K562 (cell line): Measurements from ENCODE around the gene ENTREP1. TPM values are rescaled to one million over a fixed set of nuclear protein-coding genes. Genes with fewer than 3 reads are reported as not detected.

Source experiments
- ATAC-seq: fragments of 200-7000 bp; cut with Tn5 transposase; 3 replicates; pipeline ENCODE4 v1.9.1; 2020; ENCODE audit warnings: moderate library complexity
- BruUV-seq: library from RNA; stranded (reverse); fragments of 400-500 nt; replicated peaks from 2 replicates; lab custom pipeline; 2021; lab: Mats Ljungman, UMichigan
- CTCF ChIA-PET: fragments of 300-600 bp; formaldehyde crosslinking; extraction: SDS; loops from one replicate; lab custom pipeline; 2021; ENCODE audit warnings: low intra/inter-chr PET ratio; lab: Yijun Ruan, JAX
- POLR2A ChIA-PET: fragments of 300-600, 350-650 bp; sonication (Branson Sonifier 250); formaldehyde crosslinking; extraction: SDS; loops from one replicate; lab custom pipeline; 2021; ENCODE audit warnings: antibody characterized with exemption, inconsistent platforms; lab: Yijun Ruan, JAX
- DNase-seq, 4 experiments: peaks; one replicate each; pipeline versions ENCODE4 v3.0.0 to v3.0.0-alpha.2; 2011 to 2018; ENCODE audit warnings: low spot score in 3 of 4, mixed read lengths in 3 of 4; ENCODE audit errors: extremely low read depth in 1 of 4
- FAIRE-seq: peaks from 2 replicates; lab custom pipeline; 2011; peaks lifted over from hg19 to GRCh38; lab: Jason Lieb, UNC
- H2AFZ ChIP-seq: 2 replicates; pipeline ENCODE4 v1.6.0; 2011; ENCODE audit warnings: low read depth, low read length, control low read depth, inconsistent platforms
- H3K27ac ChIP-seq: fragments of 200-600 bp; 3 replicates; pipeline ENCODE4 v1.8.0; 2011; ENCODE audit warnings: low read depth, mild to moderate bottlenecking, control low read depth, inconsistent platforms, low read length, moderate library complexity, mixed read lengths; ENCODE audit errors: extremely low read depth
- H3K27me3 ChIP-seq, 2 experiments: fragments of 300-600 bp in 1 of 2; 2 replicates in 1 of 2; 3 replicates in 1 of 2; pipeline versions ENCODE4 v1.6.0 to v1.8.0; 2011; ENCODE audit warnings: inconsistent platforms in 2 of 2, low read length in 2 of 2, mild to moderate bottlenecking in 1 of 2, mixed read lengths in 1 of 2, moderate library complexity in 1 of 2; ENCODE audit not compliant: control insufficient read depth in 2 of 2, insufficient read depth in 2 of 2
- H3K36me3 ChIP-seq: fragments of 300-600 bp; 3 replicates; pipeline ENCODE4 v1.8.0; 2011; ENCODE audit warnings: mild to moderate bottlenecking, low read length, inconsistent platforms; ENCODE audit not compliant: control insufficient read depth, insufficient read depth
- H3K4me1 ChIP-seq, 2 experiments: fragments of 200-600 bp in 1 of 2; replicated peaks in 1 of 2; 2 replicates in 1 of 2; 3 replicates in 1 of 2; pipeline versions ENCODE4 v1.5.1 to v1.8.0; 2011; ENCODE audit warnings: inconsistent platforms in 2 of 2, low read length in 2 of 2, mild to moderate bottlenecking in 1 of 2, mixed read lengths in 1 of 2, moderate library complexity in 1 of 2; ENCODE audit not compliant: control insufficient read depth in 2 of 2, insufficient read depth in 2 of 2
- H3K4me2 ChIP-seq: 2 replicates; pipeline ENCODE4 v1.6.1; 2011; ENCODE audit warnings: low read length, control low read depth, inconsistent platforms, mixed read lengths; ENCODE audit not compliant: insufficient read depth
- H3K4me3 ChIP-seq: fragments of 200-600 bp; sonication (generic), shearing (Covaris generic); 2 replicates; pipeline ENCODE4 v1.5.1; 2016; ENCODE audit warnings: control low read depth, inconsistent platforms
- H3K79me2 ChIP-seq: fragments of 200-600 bp; 3 replicates; pipeline ENCODE4 v1.8.0; 2011; ENCODE audit warnings: low read length, inconsistent platforms; ENCODE audit not compliant: control insufficient read depth, insufficient read depth
- H3K9ac ChIP-seq, 2 experiments: 2 replicates each; pipeline versions ENCODE4 v1.6.0 to v1.6.1; 2011; ENCODE audit warnings: low read depth in 2 of 2, low read length in 2 of 2, control low read depth in 1 of 2, inconsistent platforms in 1 of 2, mild to moderate bottlenecking in 1 of 2, mixed read lengths in 1 of 2; ENCODE audit not compliant: insufficient read depth in 1 of 2
- H3K9me1 ChIP-seq: one replicate; pipeline ENCODE4 v1.6.0; 2011; ENCODE audit warnings: inconsistent platforms, mild to moderate bottlenecking, low read length, moderate library complexity; ENCODE audit not compliant: control insufficient read depth, insufficient read depth
- H3K9me3 ChIP-seq: replicated peaks from 2 replicates; pipeline ENCODE4 v1.5.1; 2011; ENCODE audit warnings: low read depth, low read length, inconsistent platforms; ENCODE audit not compliant: control insufficient read depth, insufficient read depth
- H4K20me1 ChIP-seq: replicated peaks from 2 replicates; pipeline ENCODE4 v1.6.1; 2011; ENCODE audit warnings: low read length, inconsistent platforms, mixed read lengths; ENCODE audit not compliant: control insufficient read depth, insufficient read depth
- CREB3L1 ChIP-seq: fragments of 450-650 bp; IDR thresholded peaks from 2 replicates; pipeline ENCODE4 v1.6.1; 2014; ENCODE audit warnings: low read depth, mild to moderate bottlenecking, moderate library complexity, borderline replicate concordance
- MCM3 ChIP-seq: fragments of 450-650 bp; IDR thresholded peaks from 2 replicates; pipeline ENCODE4 v1.6.1; 2016
- MYBL2 ChIP-seq, 2 experiments: fragments of 450-650 bp in 1 of 2; sonication (generic) in 1 of 2; formaldehyde crosslinking in 1 of 2; IDR thresholded peaks; 2 replicates each; pipeline versions ENCODE4 v1.6.1 to v1.8.1; 2017 to 2022; ENCODE audit warnings: borderline replicate concordance in 1 of 2, inconsistent platforms in 1 of 2, low read depth in 1 of 2, mild to moderate bottlenecking in 1 of 2, missing genetic modification reagents in 1 of 2, moderate library complexity in 1 of 2
- NR3C1 ChIP-seq: sonication (generic); formaldehyde crosslinking; IDR thresholded peaks from 2 replicates; pipeline ENCODE4 v1.8.1; 2022; ENCODE audit warnings: missing genetic modification reagents
- REST ChIP-seq, 2 experiments: fragments of 450-650 bp; formaldehyde crosslinking in 1 of 2; IDR thresholded peaks; 2 replicates each; pipeline versions ENCODE4 v1.4.0 to v1.6.1; 2014 to 2020; ENCODE audit warnings: mild to moderate bottlenecking in 2 of 2, borderline replicate concordance in 1 of 2, low read depth in 1 of 2
- SETDB1 ChIP-seq: IDR thresholded peaks from one replicate; pipeline ENCODE4 v1.6.1; 2012; ENCODE audit warnings: low read length, control low read depth, inconsistent platforms
- SREBF1 ChIP-seq: fragments of 150-350 bp; IDR thresholded peaks from 2 replicates; pipeline ENCODE4 v1.6.1; 2014; ENCODE audit warnings: antibody characterized with exemption, low read depth, low read length, borderline replicate concordance
- TCFL5 ChIP-seq: fragments of 250-450 bp; sonication (Bioruptor Pico); conservative IDR thresholded peaks from 2 replicates; pipeline ENCODE4 v1.6.1; 2021; ENCODE audit warnings: mild to moderate bottlenecking, moderate library complexity, matching md5 sums
- ZNF57 ChIP-seq: fragments of 450-650 bp; formaldehyde crosslinking; IDR thresholded peaks from 2 replicates; pipeline ENCODE4 v1.4.0; 2020; ENCODE audit warnings: mild to moderate bottlenecking, moderate library complexity
- WGBS: fragments of 100-300 bp; shearing (Covaris generic); methylation state at CpG from one replicate; pipeline ENCODE4 v1.1.6; 2016; ENCODE audit warnings: low coverage, mixed read lengths; ENCODE audit not compliant: insufficient coverage; ENCODE audit errors: missing lambda C conversion rate; 5-methylcytosine and 5-hydroxymethylcytosine counted together
- in situ Hi-C: fragments of 300-500 bp; cut with MboI; formaldehyde crosslinking; loops from 4 replicates; pipeline ENCODE4 v1.15.0; 2018; ENCODE audit warnings: inconsistent platforms, mixed read lengths
- intact Hi-C: fragments of 100-400 bp; cut with micrococcal nuclease; formaldehyde crosslinking; loops from 2 replicates; pipeline ENCODE4 v1.14.2; 2022
- polyA plus RNA-seq, 8 experiments: library from polyadenylated mRNA; depleted of rRNA in 4 of 8; stranded (reverse) in 5 of 8; unstranded in 3 of 8; fragments of >200 nt; fragmentation: Nextera tagmentation in 2 of 8; fragmentation: Illumina TruSeq in 1 of 8; extraction: Ambion mirVana in 2 of 8; extraction: Trizol in 1 of 8; gene quantifications; 2 replicates each; pipeline versions ENCODE4 v1.2.1 to v1.2.3, GENCODE V29; 2011 to 2014; ENCODE audit warnings: inconsistent platforms in 1 of 8, missing spikeins in 1 of 8
- total RNA-seq, 7 experiments: library from RNA; depleted of rRNA in 6 of 7; stranded (reverse); fragments of >200 nt in 6 of 7; fragmentation: Illumina TruSeq in 2 of 7; extraction: Trizol in 2 of 7; gene quantifications; 2 replicates each; pipeline versions ENCODE4 v1.2.1 to v1.2.3, GENCODE V29; 2011 to 2021; ENCODE audit warnings: low replicate concordance in 1 of 7
- TF ChIP-seq, protein P1 (sequence below), 2 experiments: fragments of 450-650 bp in 1 of 2; sonication (generic) in 1 of 2; formaldehyde crosslinking in 1 of 2; IDR thresholded peaks in 1 of 2; conservative IDR thresholded peaks in 1 of 2; 2 replicates each; pipeline versions ENCODE4 v1.6.1 to v1.8.1; 2016 to 2023; ENCODE audit warnings: mild to moderate bottlenecking in 2 of 2, moderate library complexity in 2 of 2, inconsistent platforms in 1 of 2, missing genetic modification reagents in 1 of 2

Gene ENTREP1
- total and polyA plus RNA-seq, 9 of the 15 experiments (the other 6 are each of a cell fraction or from before 2014, with no cell fraction given), result not detected

DNA sequence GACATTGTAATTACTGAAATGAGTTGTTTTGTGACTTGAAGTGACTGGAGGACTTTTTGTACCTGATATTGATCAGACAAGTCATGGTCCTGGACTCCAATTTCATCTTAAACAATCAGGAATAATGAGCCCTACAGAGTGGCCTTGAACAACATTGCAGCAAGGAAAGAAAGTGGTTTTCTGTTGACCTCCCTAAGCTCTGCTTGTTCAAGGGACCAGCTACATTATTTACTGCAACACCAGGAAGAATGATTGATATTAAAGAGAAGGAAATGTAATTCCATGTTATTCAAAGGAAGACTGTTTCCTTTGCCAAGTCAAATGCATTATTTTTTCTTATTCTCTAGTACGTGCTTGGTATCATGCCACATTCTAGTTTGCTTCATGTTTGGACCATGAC is 22.6 kb downstream of the ENTREP1 start:
- DNase-seq (no peak), ATAC-seq (no peak; the same call in 2 of the 3 replicates), FAIRE-seq (no peak)
- no peaks in the 10 kb centered on the region for H4K20me1 ChIP-seq
- WGBS, result 18% methylated on average over 1 of the region's 1 CpG
- POLR2A ChIA-PET, result no interaction called here
- peaks cover 0 to 4% of the 10 kb centered on the region in 2 experiments; a peak in 2 of 5 replicates for H3K4me1 ChIP-seq
- H3K9ac ChIP-seq, result no peak overlapping the region
- H3K27ac ChIP-seq, result no peak overlapping the region
- H3K27me3 ChIP-seq, result no peaks in the 10 kb centered on the region; a peak in 1 of 5 replicates
- no peak overlapping the region for H3K4me2 ChIP-seq
- H3K36me3 ChIP-seq, result no peaks in the 10 kb centered on the region
- in situ Hi-C loops, result no loop called here
- no peaks in the 10 kb centered on the region for H3K9me3 ChIP-seq
- intact Hi-C loops, result no loop called here
- H2AFZ ChIP-seq, result 0 out of 2 replicates have a peak overlapping the region, but pooled peaks have one; percentile 32
- CTCF ChIA-PET, result no interaction called here
- H3K4me3 ChIP-seq, result no peak overlapping the region
- H3K9me1 ChIP-seq, result no peaks in the 10 kb centered on the region
- no peaks in the 10 kb centered on the region for H3K79me2 ChIP-seq
- BruUV-seq, result no TSS peak
- TF ChIP-seq ZNF57 (CRISPR knock-in tag), result no peak
- no peak for TF ChIP-seq TCFL5 (CRISPR knock-in tag)
- no peak for TF ChIP-seq SETDB1
- TF ChIP-seq MCM3, result no peak
- TF ChIP-seq, protein P1, sequence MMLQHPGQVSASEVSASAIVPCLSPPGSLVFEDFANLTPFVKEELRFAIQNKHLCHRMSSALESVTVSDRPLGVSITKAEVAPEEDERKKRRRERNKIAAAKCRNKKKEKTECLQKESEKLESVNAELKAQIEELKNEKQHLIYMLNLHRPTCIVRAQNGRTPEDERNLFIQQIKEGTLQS (IDR thresholded peaks at IDR 0.05), result no peak
- TF ChIP-seq, protein P1 (CRISPR knock-in tag; conservative IDR thresholded peaks at IDR 0.05), result no peak
- no peak for TF ChIP-seq REST (IDR thresholded peaks at IDR 0.05; ENCODE audit: borderline replicate concordance)
- no peak for TF ChIP-seq REST (CRISPR knock-in tag; IDR thresholded peaks at IDR 0.05; ENCODE audit: low read depth)
- TF ChIP-seq CREB3L1, result no peak
- TF ChIP-seq MYBL2 (IDR thresholded peaks at IDR 0.05; ENCODE audit: low read depth), result no peak
- no peak for TF ChIP-seq MYBL2 (CRISPR knock-in tag; IDR thresholded peaks at IDR 0.05; ENCODE audit: borderline replicate concordance)
- no peak for TF ChIP-seq SREBF1
- no peak for TF ChIP-seq NR3C1
